Stimulated activated naive CD4-positive, alpha-beta T cell (primary cell): ENCODE measurements around the gene PROSER2.

Experiments
- DNase-seq, 6 experiments: peaks; one replicate each; lab custom pipeline; 2025; lab: John Stamatoyannopoulos, UW

Gene PROSER2

GRCh38 chr10:11804336-11804735 lies 18.8 kb upstream of the PROSER2 start:
- no peak for DNase-seq

GRCh38 chr10:11805792-11806191 lies 17.4 kb upstream of the PROSER2 start:
- no peak for DNase-seq

GRCh38 chr10:11806706-11807105 lies 16.4 kb upstream of the PROSER2 start:
- no peak for DNase-seq

- no peak for DNase-seq
These were observed 14.3 kb upstream of the PROSER2 start for GRCh38 chr10:11808808-11809207.

- no peak for DNase-seq
These were observed 12.8 kb upstream of the PROSER2 start for GRCh38 chr10:11810313-11810766.

GRCh38 chr10:11810973-11811372 lies 12.2 kb upstream of the PROSER2 start:
- no peak for DNase-seq

GRCh38 chr10:11813177-11813576 lies 10.0 kb upstream of the PROSER2 start:
- no peak for DNase-seq

- no peak for DNase-seq
These were observed 9.1 kb upstream of the PROSER2 start for GRCh38 chr10:11813855-11814567.

- DNase-seq: no peak
These were observed 4.1 kb upstream of the PROSER2 start for GRCh38 chr10:11819027-11819426.

GRCh38 chr10:11822026-11822756 lies 965 bp upstream of the PROSER2 start:
- DNase-seq: no peak

- no peak for DNase-seq
These were observed 391 bp upstream of the PROSER2 start for GRCh38 chr10:11822809-11823121.

- DNase-seq: peak in 2 of 6 experiments; percentile 16 to 48
These were observed 812 bp downstream of the PROSER2 start for GRCh38 chr10:11823989-11824346.

GRCh38 chr10:11824376-11824775 lies 1.2 kb downstream of the PROSER2 start:
- no peak for DNase-seq

- DNase-seq: no peak
These were observed 1.7 kb downstream of the PROSER2 start for GRCh38 chr10:11824825-11825224.

- DNase-seq: no peak
These were observed 2.7 kb downstream of the PROSER2 start for GRCh38 chr10:11825796-11826414.

GRCh38 chr10:11827006-11827405 lies 3.9 kb downstream of the PROSER2 start:
- DNase-seq: no peak

- DNase-seq: no peak
These were observed 4.3 kb downstream of the PROSER2 start for GRCh38 chr10:11827414-11827813.

- DNase-seq: no peak
These were observed 5.6 kb downstream of the PROSER2 start for GRCh38 chr10:11828682-11829284.

- no peak for DNase-seq
These were observed 7.8 kb downstream of the PROSER2 start for GRCh38 chr10:11830836-11831519.

GRCh38 chr10:11831520-11831951 lies 8.4 kb downstream of the PROSER2 start:
- no peak for DNase-seq

- no peak for DNase-seq
These were observed 8.9 kb downstream of the PROSER2 start for GRCh38 chr10:11832042-11832441.

GRCh38 chr10:11835061-11835460 lies 11.9 kb downstream of the PROSER2 start:
- DNase-seq: no peak
